K562 (cell line): ENCODE measurements around the gene PDCD10. TPM values are rescaled to one million over a fixed set of nuclear protein-coding genes. Genes with fewer than 3 reads are reported as not detected.

Experiments
- AFF4 ChIP-seq: sonication (generic); formaldehyde crosslinking; IDR thresholded peaks from 2 replicates; pipeline ENCODE4 v1.8.0; 2023; ENCODE audit warnings: mild to moderate bottlenecking, missing genetic modification reagents
- ARID2 ChIP-seq: fragments of 450-650 bp; IDR thresholded peaks from 2 replicates; pipeline ENCODE4 v1.6.1; 2017; ENCODE audit warnings: antibody characterized with exemption, mild to moderate bottlenecking
- BRF2 ChIP-seq: IDR thresholded peaks from 3 replicates; pipeline ENCODE4 v1.6.1; 2011; ENCODE audit warnings: borderline replicate concordance, mild to moderate bottlenecking; ENCODE audit not compliant: insufficient read length, insufficient read depth
- CBX8 ChIP-seq: fragments of 200-600 bp; sonication (generic); IDR thresholded peaks from 2 replicates; pipeline ENCODE4 v1.6.1; 2012; ENCODE audit warnings: borderline replicate concordance, mixed run types, low read depth, mild to moderate bottlenecking, moderate library complexity, mixed read lengths, low read length, control low read depth, inconsistent platforms; ENCODE audit not compliant: poor library complexity, severe bottlenecking; ENCODE audit errors: extremely low read depth
- FOXK2 ChIP-seq, 2 experiments: fragments of 450-650 bp; IDR thresholded peaks in 1 of 2; conservative IDR thresholded peaks in 1 of 2; 2 replicates each; pipeline ENCODE4 v1.6.1; 2016; ENCODE audit warnings: low read depth in 2 of 2, mild to moderate bottlenecking in 1 of 2
- KDM5B ChIP-seq: fragments of 200-600 bp; sonication (generic); IDR thresholded peaks from 2 replicates; pipeline ENCODE4 v1.6.1; 2012; ENCODE audit warnings: low read depth, mild to moderate bottlenecking, moderate library complexity, low read length, control low read depth, inconsistent platforms; ENCODE audit not compliant: insufficient replicate concordance
- NBN ChIP-seq: fragments of 450-650 bp; IDR thresholded peaks from 2 replicates; pipeline ENCODE4 v1.6.1; 2016; ENCODE audit warnings: low read depth, mild to moderate bottlenecking
- NFATC3 ChIP-seq: fragments of 450-650 bp; IDR thresholded peaks from 2 replicates; pipeline ENCODE4 v1.6.1; 2017; ENCODE audit warnings: mild to moderate bottlenecking
- NFE2 ChIP-seq: IDR thresholded peaks from 2 replicates; pipeline ENCODE4 v1.6.1; 2014; ENCODE audit warnings: antibody characterized with exemption, low read depth
- SIN3A ChIP-seq, 2 experiments: fragments of 150-350 bp in 1 of 2; IDR thresholded peaks; 2 replicates each; pipeline ENCODE4 v1.6.1; 2011 to 2016; ENCODE audit warnings: borderline replicate concordance in 2 of 2, low read depth in 2 of 2, low read length in 2 of 2, mild to moderate bottlenecking in 2 of 2, moderate library complexity in 2 of 2; ENCODE audit not compliant: control insufficient read depth in 1 of 2
- TAF1 ChIP-seq: IDR thresholded peaks from 2 replicates; pipeline ENCODE4 v1.6.1; 2011; ENCODE audit warnings: mild to moderate bottlenecking, low read length, moderate library complexity; ENCODE audit not compliant: insufficient read depth, control insufficient read depth, severe bottlenecking; ENCODE audit errors: extremely low read depth
- YY1 ChIP-seq, 3 experiments: IDR thresholded peaks; 2 replicates each; pipeline ENCODE4 v1.6.1; 2011; ENCODE audit warnings: low read length in 2 of 3, mild to moderate bottlenecking in 2 of 3, moderate library complexity in 2 of 3, borderline replicate concordance in 1 of 3, control low read depth in 1 of 3, low read depth in 1 of 3; ENCODE audit not compliant: insufficient read depth in 3 of 3, insufficient replicate concordance in 2 of 3, control insufficient read depth in 1 of 3, insufficient read length in 1 of 3; ENCODE audit errors: extremely low read depth in 1 of 3
- ZEB2 ChIP-seq: fragments of 450-650 bp; IDR thresholded peaks from 2 replicates; pipeline ENCODE4 v1.6.1; 2016
- ZNF217 ChIP-seq: sonication (generic); formaldehyde crosslinking; IDR thresholded peaks from 2 replicates; pipeline ENCODE4 v1.8.0; 2022; ENCODE audit warnings: mild to moderate bottlenecking, missing genetic modification reagents
- ZNF511 ChIP-seq: sonication (generic); formaldehyde crosslinking; IDR thresholded peaks from 2 replicates; pipeline ENCODE4 v1.8.0; 2022; ENCODE audit warnings: mild to moderate bottlenecking, missing genetic modification reagents
- ZNF644 ChIP-seq: fragments of 200-800 bp; sonication (Bioruptor generic); IDR thresholded peaks from 2 replicates; pipeline ENCODE4 v1.6.1; 2016; ENCODE audit warnings: low read depth, missing genetic modification characterization, missing compliant biosample characterization
- ZNF780A ChIP-seq: fragments of 250-450 bp; sonication (Bioruptor Pico); IDR thresholded peaks from 2 replicates; pipeline ENCODE4 v1.5.0; 2021; ENCODE audit warnings: mild to moderate bottlenecking
- polyA plus RNA-seq, 8 experiments: library from polyadenylated mRNA; depleted of rRNA in 4 of 8; stranded (reverse) in 5 of 8; unstranded in 3 of 8; fragments of >200 nt; fragmentation: Nextera tagmentation in 2 of 8; fragmentation: Illumina TruSeq in 1 of 8; extraction: Ambion mirVana in 2 of 8; extraction: Trizol in 1 of 8; gene quantifications; 2 replicates each; pipeline versions ENCODE4 v1.2.1 to v1.2.3, GENCODE V29; 2011 to 2014; ENCODE audit warnings: inconsistent platforms in 1 of 8, missing spikeins in 1 of 8
- total RNA-seq, 7 experiments: library from RNA; depleted of rRNA in 6 of 7; stranded (reverse); fragments of >200 nt in 6 of 7; fragmentation: Illumina TruSeq in 2 of 7; extraction: Trizol in 2 of 7; gene quantifications; 2 replicates each; pipeline versions ENCODE4 v1.2.1 to v1.2.3, GENCODE V29; 2011 to 2021; ENCODE audit warnings: low replicate concordance in 1 of 7

Gene PDCD10
- total and polyA plus RNA-seq, 9 of the 15 experiments (the other 6 are each of a cell fraction or from before 2014, with no cell fraction given): 121 to 476 (median 232) TPM

- TF ChIP-seq KDM5B: peak; percentile 53
- TF ChIP-seq NFATC3: 0 out of 2 replicates have a peak, but pooled peaks have one; percentile 28
- TF ChIP-seq ZNF511 (CRISPR knock-in tag): no peak
- TF ChIP-seq SIN3A (IDR thresholded peaks at IDR 0.05; ENCODE audit: borderline replicate concordance in 2 of 2, control insufficient read depth in 1 of 2, low read depth in 2 of 2, low read length in 2 of 2): peak in 1 of 2 experiments; percentile 55; a peak in 1 of 4 replicates
- TF ChIP-seq TAF1: peak; percentile 85
- TF ChIP-seq NBN: peak; percentile 72; the same call in 1 of the 2 replicates
- TF ChIP-seq YY1 (IDR thresholded peaks at IDR 0.05; ENCODE audit: borderline replicate concordance in 1 of 3, control insufficient read depth in 1 of 3, extremely low read depth in 1 of 3, insufficient read depth in 3 of 3, insufficient read length in 1 of 3, insufficient replicate concordance in 2 of 3, low read depth in 1 of 3, low read length in 2 of 3): peak in 1 of 3 experiments; percentile 34
- no peak for TF ChIP-seq ZNF644 (tag)
- no peak for TF ChIP-seq ZNF217 (CRISPR knock-in tag)
- TF ChIP-seq ZEB2: peak; percentile 32; the same call in 1 of the 2 replicates
- peak; percentile 18; the same call in 1 of the 2 replicates for TF ChIP-seq ARID2
- no peak for TF ChIP-seq FOXK2 (conservative IDR thresholded peaks at IDR 0.05 in 1 of 2, IDR thresholded peaks at IDR 0.05 in 1 of 2; ENCODE audit: low read depth in 2 of 2)
- TF ChIP-seq AFF4: no peak
- TF ChIP-seq ZNF780A (CRISPR knock-in tag): no peak
- no peak for TF ChIP-seq BRF2
- TF ChIP-seq CBX8: no peak
- 0 out of 2 replicates have a peak, but pooled peaks have one; percentile 24 for TF ChIP-seq NFE2
- TF ChIP-seq, all 486 proteins: peak for 29
These were observed 663 bp downstream of the PDCD10 start (continued) for GRCh38 chr3:167733961-167734497.
